Skin epidermis (tissue), 12 donors: Measurements from ENCODE around the gene TBCEL.

Source experiments
- H3K27ac ChIP-seq, 21 experiments: fragments of 200-600 bp; sonication (generic) in 11 of 21; one replicate each; pipeline ENCODE4 v1.5.0; 2020; ENCODE audit warnings: mild to moderate bottlenecking in 3 of 21, inconsistent platforms in 2 of 21, moderate library complexity in 2 of 21
- H3K4me3 ChIP-seq, 7 experiments: fragments of 200-600 bp; sonication (generic) in 2 of 7; one replicate each; pipeline ENCODE4 v1.5.0; 2020; ENCODE audit warnings: inconsistent platforms in 2 of 7, mild to moderate bottlenecking in 2 of 7, moderate library complexity in 1 of 7

The TBCEL gene

DNA sequence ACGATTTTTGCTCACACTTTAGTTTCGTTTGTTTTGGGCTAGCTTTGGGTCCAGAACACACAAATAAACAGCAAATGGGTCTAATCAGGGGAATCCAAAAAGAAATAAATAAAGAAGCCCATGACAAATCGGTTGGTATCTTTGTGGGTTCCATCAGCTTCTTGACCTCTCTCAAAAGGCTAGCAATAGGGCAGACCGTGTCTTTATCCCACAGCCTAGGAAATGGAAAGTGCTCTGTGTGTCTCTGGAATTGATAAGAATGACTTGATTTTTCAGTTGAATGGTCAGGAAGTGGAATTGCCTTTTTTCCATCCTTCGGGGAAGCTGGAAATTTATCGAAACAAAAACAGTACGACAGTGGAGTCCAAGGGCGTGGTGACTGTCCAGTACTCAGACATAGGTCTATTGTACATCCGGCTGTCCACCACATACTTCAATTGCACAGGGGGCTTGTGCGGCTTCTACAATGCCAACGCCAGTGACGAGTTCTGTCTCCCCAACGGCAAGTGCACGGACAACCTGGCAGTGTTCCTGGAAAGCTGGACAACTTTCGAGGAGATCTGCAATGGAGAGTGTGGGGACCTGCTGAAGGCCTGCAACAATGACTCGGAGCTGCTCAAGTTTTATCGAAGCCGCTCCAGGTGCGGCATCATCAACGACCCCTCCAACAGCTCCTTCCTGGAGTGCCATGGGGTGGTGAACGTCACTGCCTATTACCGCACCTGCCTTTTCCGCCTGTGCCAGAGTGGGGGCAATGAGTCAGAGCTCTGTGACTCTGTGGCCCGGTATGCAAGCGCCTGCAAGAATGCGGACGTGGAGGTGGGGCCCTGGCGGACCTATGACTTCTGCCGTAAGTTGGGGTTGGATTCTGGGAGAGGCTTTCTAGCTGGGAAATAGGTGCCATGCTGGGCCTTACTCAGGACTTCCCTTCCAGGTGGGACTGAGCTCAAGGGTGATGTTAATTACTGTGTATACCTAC is 105.7 kb downstream of the TBCEL start:
- H3K4me3 ChIP-seq: no peak overlapping the region
- H3K27ac ChIP-seq: no peak overlapping the region

DNA sequence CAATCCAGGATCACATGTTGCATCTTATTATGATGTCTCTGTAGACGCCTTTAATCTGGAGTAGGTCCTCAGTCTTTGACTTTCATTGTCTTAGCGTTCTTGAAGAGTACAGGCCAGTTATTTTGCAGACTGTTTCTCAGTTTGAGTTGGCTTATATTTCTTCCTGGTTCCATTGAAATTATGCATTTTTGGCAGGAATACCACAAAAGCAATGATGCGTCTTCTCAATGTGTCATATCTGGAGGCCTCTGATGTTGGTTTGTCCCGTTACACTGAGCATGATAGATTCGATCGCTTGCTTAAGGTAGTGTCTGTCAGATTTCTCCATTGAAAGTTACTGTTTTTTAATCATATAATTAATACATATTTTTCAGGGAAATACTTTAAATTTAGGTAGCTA is 107.8 kb downstream of the TBCEL start:
- H3K4me3 ChIP-seq: no peak overlapping the region
- no peak overlapping the region for H3K27ac ChIP-seq

DNA sequence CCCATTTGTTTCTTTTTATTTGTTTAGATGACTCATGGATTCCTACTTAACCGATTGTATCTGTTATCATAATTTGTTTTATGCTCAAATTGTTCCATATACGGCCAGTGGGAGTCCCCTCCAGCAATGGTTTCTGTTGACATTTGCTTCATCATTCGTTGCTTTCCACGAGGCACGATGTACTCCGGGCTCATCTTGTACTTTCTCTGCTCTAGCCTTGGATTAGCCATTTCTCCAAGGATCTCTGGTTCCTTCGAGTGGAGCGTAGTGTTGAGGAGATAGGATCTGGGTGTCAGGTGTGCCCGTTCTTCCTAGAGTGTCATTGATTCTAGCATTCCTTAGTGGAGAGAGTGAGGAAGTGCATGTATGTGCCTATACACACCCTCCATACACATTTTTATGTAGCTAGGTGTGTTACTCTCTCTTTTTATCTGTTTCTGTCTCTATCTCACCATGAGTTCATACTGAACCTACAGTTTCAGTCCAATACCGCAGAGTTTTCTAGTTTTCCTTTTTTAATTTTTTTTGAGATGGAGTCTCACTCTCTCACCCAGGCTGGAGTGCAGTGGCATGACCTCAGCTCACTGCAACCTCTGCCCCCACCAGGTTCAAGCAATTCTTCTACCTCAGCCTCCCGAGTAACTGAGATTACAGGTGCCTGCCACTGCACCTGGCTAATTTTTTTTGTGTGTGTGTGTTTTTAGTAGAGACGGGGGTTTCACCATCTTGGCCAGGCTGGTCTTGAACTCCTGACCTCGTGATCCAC is 108.5 kb downstream of the TBCEL start:
- no peak overlapping the region for H3K4me3 ChIP-seq
- H3K27ac ChIP-seq: no peak overlapping the region

DNA sequence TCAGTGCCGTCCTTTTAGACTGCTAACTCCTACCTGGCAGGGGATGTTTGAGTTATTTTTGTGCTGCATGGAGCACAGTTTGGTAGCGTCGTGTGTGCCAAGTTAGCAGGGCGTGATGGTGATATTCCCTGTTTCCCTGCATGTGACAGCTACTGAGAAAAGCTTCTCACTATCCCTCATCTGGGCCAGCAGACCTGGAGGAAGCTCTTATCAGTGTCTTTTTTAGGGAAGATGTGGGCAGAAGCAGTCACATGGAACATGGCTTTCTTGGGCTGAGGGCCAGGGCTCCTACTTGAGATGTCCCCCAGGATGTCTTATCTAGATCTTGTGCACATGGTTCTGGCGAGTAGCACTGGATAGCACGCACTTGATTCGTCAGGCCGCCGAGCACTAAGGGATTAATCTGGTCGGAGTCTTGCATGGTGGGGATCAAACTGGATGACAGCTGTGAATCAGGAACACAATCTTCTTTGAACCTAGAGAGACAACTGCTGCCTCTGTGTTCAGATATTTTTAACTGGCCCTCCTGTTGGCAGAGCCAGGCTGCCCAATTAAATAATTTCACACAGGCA is 110.9 kb downstream of the TBCEL start:
- no peak overlapping the region for H3K27ac ChIP-seq
- H3K4me3 ChIP-seq: no peak overlapping the region

DNA sequence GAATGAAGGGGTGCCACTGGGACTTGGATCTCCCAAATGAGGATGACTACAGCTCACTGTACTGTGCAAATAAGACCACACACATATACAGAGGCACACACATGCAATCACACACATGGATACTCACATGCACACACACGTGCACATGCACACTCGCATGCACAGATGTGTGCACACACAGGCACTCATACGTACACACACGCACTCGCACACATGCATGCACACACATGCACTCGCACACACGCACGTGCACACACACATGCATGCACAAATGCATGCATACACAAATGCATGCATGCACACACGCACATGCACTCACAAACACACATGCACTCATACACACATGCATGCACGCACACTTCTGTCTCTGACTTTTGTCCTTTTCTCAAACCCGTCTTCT is 113.1 kb downstream of the TBCEL start:
- Histone ChIP-seq H3K27ac (no peak overlapping the region), H3K4me3 (no peak overlapping the region)

DNA sequence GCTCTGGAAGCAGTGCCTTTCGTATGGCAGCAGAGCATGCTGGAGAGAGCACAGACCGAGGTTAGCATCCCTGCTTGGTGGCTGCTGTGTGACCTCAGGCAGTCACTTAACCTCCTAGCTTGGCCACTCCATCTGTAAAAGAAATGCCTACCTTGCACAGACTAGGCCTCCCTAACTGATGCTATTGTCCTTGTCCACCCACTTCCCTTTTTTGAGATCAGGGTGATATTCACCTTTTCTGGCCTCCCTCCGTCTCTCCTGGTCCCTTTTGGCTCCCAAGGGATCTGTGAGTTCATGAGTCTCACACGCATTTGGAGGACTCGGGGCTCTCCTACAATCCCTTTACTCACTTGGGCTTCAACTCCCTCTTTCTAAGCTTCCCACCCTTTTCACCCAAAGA is 114.4 kb downstream of the TBCEL start:
- Histone ChIP-seq H3K4me3 (no peak overlapping the region), H3K27ac (no peak overlapping the region)

DNA sequence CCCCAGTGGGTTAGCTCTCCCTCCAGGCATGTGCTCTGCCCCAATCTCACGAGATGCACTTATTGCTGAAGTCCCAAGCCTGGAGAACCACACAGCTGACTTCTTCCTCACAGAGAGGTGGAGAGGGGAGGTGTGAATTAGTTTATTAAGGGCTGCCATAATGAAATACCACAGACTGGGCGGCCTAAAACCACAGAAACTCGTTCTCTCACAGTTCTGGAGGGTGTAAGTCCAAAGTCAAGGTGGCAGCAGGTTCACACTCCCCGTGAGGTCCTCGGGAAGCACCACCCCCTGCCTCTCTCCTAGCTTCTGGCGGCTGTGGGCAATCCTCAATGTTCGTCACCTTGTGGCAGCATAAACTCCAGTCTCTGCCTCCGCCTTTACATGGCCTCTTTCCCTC is 116.5 kb downstream of the TBCEL start:
- Histone ChIP-seq H3K27ac (no peak overlapping the region), H3K4me3 (no peak overlapping the region)
